Medulla oblongata (tissue), 1 donor: ENCODE data around the gene CFAP299.

ENCODE experiments used
- DNase-seq: peaks from one replicate; pipeline ENCODE4 v3.0.0-alpha.2; 2015; ENCODE audit errors: extremely low spot score

Gene CFAP299

DNA sequence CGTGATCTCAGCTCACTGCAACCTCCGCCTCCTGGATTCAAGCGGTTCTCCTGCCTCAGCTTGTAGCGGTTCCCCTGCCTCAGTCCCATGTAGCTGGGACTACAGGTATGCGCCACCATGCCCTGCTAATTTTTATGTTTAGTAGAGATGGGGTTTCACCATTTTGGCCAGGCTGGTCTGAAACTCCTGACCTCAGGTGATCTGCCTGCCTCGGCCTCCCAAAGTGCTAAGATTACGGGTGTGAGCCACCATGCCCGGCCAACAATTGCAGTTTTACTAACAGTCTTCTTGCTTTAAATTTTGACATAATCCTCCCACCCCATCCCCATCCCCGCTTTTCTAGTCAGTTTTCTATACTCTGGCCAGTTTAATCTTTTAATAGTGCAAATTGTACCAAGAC, 112.0 kb downstream of the CFAP299 start:
- no peak for DNase-seq

GRCh38 chr4:80448056-80448455, 112.5 kb downstream of the CFAP299 start:
- DNase-seq: no peak

- DNase-seq: no peak
Observed at GRCh38 chr4:80452055-80452454, 116.5 kb downstream of the CFAP299 start.

DNA sequence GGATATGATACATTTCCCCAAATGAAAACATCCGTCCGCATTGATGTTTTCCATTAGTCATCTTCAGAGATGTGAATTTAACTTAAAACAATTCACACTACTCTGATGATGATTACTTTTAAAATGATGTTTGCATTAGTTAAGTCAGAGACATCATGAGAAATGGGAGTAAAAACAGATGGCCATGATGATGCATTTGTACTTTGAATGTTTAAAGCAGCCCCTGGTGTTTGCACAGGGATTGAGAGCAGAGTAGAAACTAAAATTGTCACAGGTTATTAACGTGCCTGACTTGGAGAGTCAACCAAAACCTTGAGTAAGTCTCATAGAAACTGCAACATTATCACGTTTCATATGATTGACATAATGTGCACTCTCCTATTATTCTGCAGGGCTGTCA, 117.2 kb downstream of the CFAP299 start:
- no peak for DNase-seq

DNA sequence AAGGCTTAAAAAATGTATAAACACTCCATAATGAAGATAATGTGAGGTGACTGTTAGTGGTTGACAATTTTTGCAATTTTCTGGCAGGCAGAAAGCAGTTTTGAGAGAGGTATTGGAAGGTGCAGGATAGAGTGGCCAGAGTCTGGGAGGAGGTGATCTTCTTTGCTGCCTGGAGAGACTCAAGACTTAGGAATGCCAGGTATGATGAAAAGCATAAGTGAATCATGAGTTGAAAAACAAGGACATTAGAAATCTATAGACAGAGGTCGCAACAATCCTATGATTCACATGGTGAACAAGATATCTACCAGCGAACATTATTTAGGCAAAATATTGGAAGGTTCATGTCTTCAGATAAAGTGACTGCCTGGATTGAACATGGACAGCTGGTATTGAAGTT, 118.5 kb downstream of the CFAP299 start:
- DNase-seq: no peak

DNA sequence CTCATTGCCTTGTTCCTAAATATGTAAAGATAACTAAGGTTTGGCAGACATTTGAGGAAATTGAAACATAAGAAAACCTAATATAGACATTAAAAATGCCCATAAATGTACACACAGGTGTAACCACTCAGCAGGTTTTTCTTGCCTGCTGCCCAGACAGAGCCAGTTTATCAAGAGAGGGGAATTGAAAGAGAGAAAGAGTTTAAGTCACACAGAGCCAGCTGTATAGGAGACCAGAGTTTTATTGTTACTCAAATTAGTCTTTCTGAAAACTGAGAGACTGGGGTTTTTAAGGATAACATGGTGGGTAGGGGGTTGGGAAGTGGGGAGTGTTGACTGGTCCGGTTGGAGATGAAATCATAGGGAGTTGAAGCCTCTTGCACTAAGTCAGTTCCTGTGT, 119.0 kb downstream of the CFAP299 start:
- DNase-seq: no peak

DNA sequence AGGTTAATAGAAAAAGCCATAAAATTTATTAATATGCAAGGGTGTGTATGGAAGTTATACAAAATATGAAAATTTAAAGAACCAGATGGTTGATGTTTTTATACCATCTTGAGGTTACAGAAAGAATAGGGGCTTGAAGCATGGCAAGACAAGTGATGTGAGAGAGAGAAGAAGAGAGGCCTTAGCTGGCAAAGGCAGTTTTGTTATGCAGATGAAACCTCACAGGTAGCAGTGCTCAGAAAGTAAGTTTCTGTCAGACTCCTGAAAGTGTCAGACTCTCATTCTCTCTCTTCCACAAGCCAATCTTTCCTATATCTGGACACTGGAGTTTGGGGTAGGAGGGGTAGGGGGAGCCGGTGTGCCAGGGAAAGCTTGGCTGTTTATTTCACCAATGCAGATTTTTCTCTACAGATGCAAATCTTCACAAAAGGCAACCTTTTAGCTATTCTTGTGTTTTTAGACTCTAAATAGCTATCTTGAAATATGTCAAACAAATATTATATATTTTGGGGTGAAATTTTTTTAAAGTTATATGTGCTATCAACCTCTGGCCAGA, 124.5 kb downstream of the CFAP299 start:
- no peak for DNase-seq

GRCh38 chr4:80461412-80461811, 125.9 kb downstream of the CFAP299 start:
- DNase-seq: no peak

- no peak for DNase-seq
Observed at GRCh38 chr4:80462621-80463091, 127.1 kb downstream of the CFAP299 start.

- DNase-seq: no peak
Observed at GRCh38 chr4:80463509-80463908, 128.0 kb downstream of the CFAP299 start.

DNA sequence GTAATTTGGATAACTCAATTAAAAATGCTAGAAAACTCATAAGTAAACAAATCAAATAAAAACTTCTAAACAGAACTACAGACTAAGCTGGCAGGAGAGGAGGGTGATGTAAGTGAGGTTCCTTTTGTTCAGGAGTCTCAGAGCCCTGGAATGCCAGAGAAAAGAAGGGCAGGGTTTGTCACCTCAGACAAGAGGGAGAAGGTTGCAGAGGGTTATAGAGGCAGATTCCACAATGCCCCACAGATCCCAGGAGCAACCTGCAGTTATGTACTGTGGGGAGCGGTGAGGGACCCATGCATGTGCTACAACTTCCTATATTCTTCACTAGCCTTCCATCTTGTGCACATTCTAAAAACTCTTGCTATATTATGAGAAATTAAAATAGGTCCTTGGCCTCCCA, 129.7 kb downstream of the CFAP299 start:
- no peak for DNase-seq

- no peak for DNase-seq
Observed at GRCh38 chr4:80465736-80466135, 130.2 kb downstream of the CFAP299 start.

GRCh38 chr4:80466618-80467017, 131.1 kb downstream of the CFAP299 start:
- no peak for DNase-seq

- peak; percentile 5 for DNase-seq
Observed at GRCh38 chr4:80471756-80472155, 136.2 kb downstream of the CFAP299 start.

DNA sequence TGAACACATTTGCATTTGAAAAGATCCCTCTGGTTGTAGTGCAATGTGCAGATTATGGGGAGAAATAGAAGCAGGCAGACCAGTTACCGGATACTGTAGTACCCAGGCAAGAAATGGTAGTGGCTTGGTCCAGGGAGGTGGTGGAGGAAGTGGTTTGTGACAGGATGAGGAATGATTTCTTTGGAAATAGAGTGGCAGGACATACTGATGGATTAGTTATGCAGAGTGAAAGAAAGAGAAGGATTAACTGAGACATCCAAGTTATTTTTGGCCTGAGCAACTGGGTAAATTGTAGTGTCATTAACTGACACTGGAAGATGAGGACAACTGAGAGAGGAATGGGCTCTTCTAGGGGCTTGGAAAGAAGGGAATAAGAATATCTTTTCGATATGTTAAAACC, 139.7 kb downstream of the CFAP299 start:
- no peak for DNase-seq

DNA sequence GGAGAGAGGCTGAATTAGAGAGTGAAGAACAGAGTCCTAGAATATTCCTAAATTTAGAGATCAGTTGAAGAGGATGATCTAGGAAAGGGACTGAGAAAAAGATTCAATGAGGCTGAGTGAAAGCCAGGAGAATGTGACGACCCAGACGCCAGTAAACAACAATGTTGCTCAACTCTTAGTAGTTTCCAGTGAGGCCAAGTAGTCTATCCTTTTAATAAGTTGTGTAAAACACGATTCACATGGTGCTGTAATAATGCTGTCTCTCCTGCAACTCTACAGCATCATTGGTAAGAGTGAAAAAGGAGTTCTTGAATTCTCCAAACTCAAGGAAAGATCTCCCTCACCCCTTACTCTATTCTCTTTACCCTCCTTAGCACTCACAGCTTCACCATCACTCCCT, 140.3 kb downstream of the CFAP299 start:
- DNase-seq: no peak

DNA sequence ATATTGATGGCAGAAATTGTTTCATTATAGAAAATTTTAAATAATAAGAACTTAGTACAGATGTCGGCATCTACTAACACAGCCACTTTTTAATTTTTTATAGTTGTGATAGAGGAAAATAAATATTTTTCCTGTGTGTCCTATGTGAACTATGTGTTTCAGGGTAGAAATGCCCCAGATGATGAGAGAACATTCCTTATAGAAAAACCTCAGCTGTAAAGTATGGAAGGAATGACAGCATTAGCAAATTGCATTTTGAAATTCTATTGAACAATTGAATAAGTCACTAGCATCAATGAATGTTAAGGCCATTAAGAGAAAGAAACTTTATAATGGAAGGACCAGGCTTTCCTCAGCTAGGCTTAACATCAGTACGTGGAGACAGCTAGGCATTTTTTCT, 149.2 kb downstream of the CFAP299 start:
- no peak for DNase-seq

DNA sequence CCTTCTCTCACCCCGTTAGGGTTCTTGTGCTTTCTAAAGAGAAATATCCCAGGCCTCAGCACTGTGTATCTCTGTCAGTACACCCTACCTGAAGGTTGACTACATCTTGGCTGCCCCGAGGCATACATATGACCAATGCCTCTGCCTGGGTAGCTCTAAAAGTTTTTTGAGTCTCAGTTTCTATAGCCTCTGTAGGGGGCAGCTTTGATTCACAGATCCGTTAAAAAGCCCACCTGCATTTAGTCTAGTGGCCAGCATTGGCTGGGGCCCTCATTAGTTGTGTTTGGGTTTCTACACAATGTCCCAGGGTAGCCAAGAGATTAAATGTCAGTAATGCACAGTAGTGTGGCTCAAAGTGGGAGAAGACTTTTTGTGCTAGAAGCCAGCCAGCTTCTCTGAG, 151.1 kb downstream of the CFAP299 start:
- DNase-seq: no peak

- no peak for DNase-seq
Observed at GRCh38 chr4:80489798-80490197, 154.3 kb downstream of the CFAP299 start.

- no peak for DNase-seq
Observed at GRCh38 chr4:80492761-80493160, 157.2 kb downstream of the CFAP299 start.

- no peak for DNase-seq
Observed at GRCh38 chr4:80495865-80496264, 160.3 kb downstream of the CFAP299 start.

- no peak for DNase-seq
Observed at GRCh38 chr4:80498725-80499124, 163.2 kb downstream of the CFAP299 start.

DNA sequence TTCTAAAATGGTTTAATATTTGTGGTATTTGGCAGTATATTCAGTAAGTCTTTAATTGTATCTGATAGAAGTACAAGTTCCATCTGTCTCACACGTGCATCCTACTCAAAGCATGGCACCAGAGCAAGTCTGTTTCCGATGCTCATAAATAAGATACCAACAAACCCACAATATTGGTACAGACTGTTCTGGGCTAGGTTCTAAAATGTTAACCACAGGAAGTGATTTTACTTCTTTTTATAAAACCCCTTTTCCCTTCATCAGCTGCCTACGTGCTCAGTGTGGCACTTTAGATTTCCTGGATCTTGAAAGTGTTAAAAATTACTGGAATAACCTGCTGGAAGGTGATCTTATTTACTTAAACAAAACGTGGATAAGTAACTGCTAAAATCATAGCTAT, 165.1 kb downstream of the CFAP299 start:
- DNase-seq: no peak

- no peak for DNase-seq
Observed at GRCh38 chr4:80507077-80507476, 171.5 kb downstream of the CFAP299 start.
